ENCODE results near the gene SIK2. TPM values are rescaled to one million over a fixed set of nuclear protein-coding genes. Genes with fewer than 3 reads are reported as not detected.
A peak's percentile ranks its signal among the peaks of the same experiment; 100 is the strongest.

SIK2 gene
- total and polyA plus RNA-seq, 9 of the 15 experiments (the other 6 are each of a cell fraction or from before 2014, with no cell fraction given): 0.74 to 11.6 (median 3.8) TPM

DNA sequence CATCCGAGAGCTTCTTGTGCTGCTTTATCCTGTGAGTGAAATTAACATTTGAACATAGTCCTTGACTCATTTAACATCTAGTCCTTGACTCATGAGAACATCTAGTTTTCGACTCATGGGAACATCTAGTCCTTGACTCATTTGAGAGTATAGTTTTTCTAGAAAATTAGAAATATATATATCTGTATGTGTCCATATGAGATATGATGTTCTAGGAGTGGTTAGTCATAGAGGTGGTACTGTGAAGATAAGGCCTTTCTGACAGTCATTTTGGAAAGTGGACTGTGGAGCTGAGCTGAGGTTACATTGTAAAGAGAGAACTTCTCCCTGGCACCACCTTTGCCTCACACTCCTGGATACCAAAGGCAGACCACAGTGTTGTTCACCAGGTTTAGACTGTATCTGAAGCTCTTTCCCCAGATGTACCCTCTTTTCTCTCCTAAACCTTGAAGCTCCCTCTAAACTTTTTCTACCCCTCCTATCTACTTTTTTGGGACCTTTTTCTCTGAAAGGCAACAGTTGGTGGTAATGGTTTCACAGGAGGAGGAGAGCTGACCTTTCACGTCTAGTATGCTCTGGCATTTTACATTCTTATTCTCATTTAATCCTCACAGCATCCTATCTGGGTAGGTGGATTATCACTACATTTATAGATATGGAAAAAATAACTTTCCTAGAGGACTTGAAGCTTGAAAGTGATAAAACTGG, 96.8 kb downstream of the SIK2 start (continued):
- TF ChIP-seq, protein P1, sequence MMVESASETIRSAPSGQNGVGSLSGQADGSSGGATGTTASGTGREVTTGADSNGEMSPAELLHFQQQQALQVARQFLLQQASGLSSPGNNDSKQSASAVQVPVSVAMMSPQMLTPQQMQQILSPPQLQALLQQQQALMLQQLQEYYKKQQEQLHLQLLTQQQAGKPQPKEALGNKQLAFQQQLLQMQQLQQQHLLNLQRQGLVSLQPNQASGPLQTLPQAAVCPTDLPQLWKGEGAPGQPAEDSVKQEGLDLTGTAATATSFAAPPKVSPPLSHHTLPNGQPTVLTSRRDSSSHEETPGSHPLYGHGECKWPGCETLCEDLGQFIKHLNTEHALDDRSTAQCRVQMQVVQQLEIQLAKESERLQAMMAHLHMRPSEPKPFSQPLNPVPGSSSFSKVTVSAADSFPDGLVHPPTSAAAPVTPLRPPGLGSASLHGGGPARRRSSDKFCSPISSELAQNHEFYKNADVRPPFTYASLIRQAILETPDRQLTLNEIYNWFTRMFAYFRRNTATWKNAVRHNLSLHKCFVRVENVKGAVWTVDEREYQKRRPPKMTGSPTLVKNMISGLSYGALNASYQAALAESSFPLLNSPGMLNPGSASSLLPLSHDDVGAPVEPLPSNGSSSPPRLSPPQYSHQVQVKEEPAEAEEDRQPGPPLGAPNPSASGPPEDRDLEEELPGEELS (CRISPR knock-in tag; IDR thresholded peaks at IDR 0.05; ENCODE audit: borderline replicate concordance): no peak

DNA sequence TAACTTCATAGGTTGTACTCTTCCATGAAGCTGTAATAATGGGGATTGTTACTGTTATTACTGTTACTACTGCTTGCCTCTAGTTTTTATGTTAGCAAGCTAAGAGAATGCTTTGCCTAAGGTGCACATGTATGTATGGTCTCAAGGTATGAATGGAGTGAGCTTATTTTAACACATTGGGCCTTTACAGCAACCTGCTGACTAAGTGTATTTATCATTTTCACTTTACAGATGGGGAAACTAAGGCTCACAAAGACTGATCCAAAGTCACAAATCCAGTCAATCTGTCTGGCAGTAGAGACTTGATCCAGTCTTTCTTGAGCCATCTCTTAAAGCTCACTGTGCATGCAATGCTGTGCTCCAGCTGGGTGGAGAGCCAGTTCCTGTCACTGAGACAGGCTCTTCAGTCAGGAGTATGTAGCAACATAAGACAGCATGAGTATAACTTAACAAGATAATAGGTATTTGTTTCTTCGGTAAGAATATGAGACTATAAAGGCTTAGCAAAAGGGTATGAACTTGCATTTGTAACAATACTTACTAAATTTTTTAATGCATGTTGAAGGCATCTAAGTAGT, 97.4 kb downstream of the SIK2 start:
- Histone ChIP-seq H2AFZ (ENCODE audit: low read depth, low read length) (peak overlapping the region; percentile 52; the same call in 1 of the 2 replicates), H3K4me3 (no peak overlapping the region), H3K79me2 (ENCODE audit: control insufficient read depth, insufficient read depth, low read length) (peaks cover 8% of the 10 kb centered on the region; the same call in 2 of the 3 replicates), H3K4me1 (replicated peaks in 1 of 2; ENCODE audit: control insufficient read depth in 2 of 2, insufficient read depth in 2 of 2, low read length in 2 of 2) (peaks cover 10 to 28% of the 10 kb centered on the region in 2 experiments; a peak in 4 of 5 replicates), H3K36me3 (ENCODE audit: control insufficient read depth, insufficient read depth, low read length) (peaks cover 19% of the 10 kb centered on the region; the same call in 2 of the 3 replicates), H3K27me3 (ENCODE audit: control insufficient read depth in 2 of 2, insufficient read depth in 2 of 2, low read length in 2 of 2) (no peaks in the 10 kb centered on the region), H3K27ac (ENCODE audit: extremely low read depth, low read depth, low read length) (peak overlapping the region; percentile 71), H3K9me1 (ENCODE audit: control insufficient read depth, insufficient read depth, low read length) (no peaks in the 10 kb centered on the region), H3K9ac (ENCODE audit: insufficient read depth in 1 of 2, low read depth in 2 of 2, low read length in 2 of 2) (peak overlapping the region in 1 of 2 experiments; percentile 51; a peak in 2 of 4 replicates), H4K20me1 (replicated peaks; ENCODE audit: control insufficient read depth, insufficient read depth, low read length) (no peaks in the 10 kb centered on the region), H3K9me3 (replicated peaks; ENCODE audit: control insufficient read depth, insufficient read depth, low read depth, low read length) (no peaks in the 10 kb centered on the region), H3K4me2 (ENCODE audit: insufficient read depth, low read length) (peak overlapping the region; percentile 61; the same call in 1 of the 2 replicates)
- ChIA-PET CTCF (ENCODE audit: low intra/inter-chr PET ratio) (no interaction called here), POLR2A (interaction anchor here (0.5 to 1.7 kb wide), 8 partner anchors 10 to 1467 kb away, joined by 3 to 6 read pairs (median 4); partner anchors contain the start of gene PPP2R1B)
- DNase-seq (ENCODE audit: extremely low read depth in 1 of 4, low spot score in 3 of 4) (peak in 2 of 4 experiments; percentile 14 to 18), ATAC-seq (peak; percentile 60), FAIRE-seq (peak; percentile 55)
- in situ Hi-C loops (cut with MboI): no loop called here
- intact Hi-C loops (cut with micrococcal nuclease): loop anchor here (5.0 kb wide), 1 partner anchor 97 kb away; the partner anchor contains the start of gene SIK2
- TF ChIP-seq MAFG (tag; conservative IDR thresholded peaks at IDR 0.05) (peak; percentile 38; the same call in 1 of the 2 replicates), ZSCAN29 (IDR thresholded peaks at IDR 0.05) (no peak), C11orf30 (IDR thresholded peaks at IDR 0.05; ENCODE audit: low read depth) (peak; percentile 69), MAFF (IDR thresholded peaks at IDR 0.05; ENCODE audit: low read length) (peak; percentile 10; the same call in 1 of the 2 replicates), ZNF316 (IDR thresholded peaks at IDR 0.05) (peak; percentile 86), PCBP1 (IDR thresholded peaks at IDR 0.05; ENCODE audit: low read depth, low read length, poor library complexity, severe bottlenecking) (no peak)
- BruUV-seq (replicated peaks): no TSS peak
- WGBS (ENCODE audit: insufficient coverage, low coverage, missing lambda C conversion rate): 46% methylated on average over 1 of the region's 1 CpG
